Hematopoietic multipotent progenitor cell treated with erythropoietin and hydrocortisone succinate and interleukin-3 and kit ligand, for 6 days (in vitro differentiated cells): Measurements from ENCODE around the gene CERS2.
A peak's percentile ranks its signal among the peaks of the same experiment; 100 is the strongest.

ENCODE experiments used
- DNase-seq: peaks from one replicate; pipeline ENCODE4 v3.0.0-alpha.2; 2015

CERS2 gene

DNA sequence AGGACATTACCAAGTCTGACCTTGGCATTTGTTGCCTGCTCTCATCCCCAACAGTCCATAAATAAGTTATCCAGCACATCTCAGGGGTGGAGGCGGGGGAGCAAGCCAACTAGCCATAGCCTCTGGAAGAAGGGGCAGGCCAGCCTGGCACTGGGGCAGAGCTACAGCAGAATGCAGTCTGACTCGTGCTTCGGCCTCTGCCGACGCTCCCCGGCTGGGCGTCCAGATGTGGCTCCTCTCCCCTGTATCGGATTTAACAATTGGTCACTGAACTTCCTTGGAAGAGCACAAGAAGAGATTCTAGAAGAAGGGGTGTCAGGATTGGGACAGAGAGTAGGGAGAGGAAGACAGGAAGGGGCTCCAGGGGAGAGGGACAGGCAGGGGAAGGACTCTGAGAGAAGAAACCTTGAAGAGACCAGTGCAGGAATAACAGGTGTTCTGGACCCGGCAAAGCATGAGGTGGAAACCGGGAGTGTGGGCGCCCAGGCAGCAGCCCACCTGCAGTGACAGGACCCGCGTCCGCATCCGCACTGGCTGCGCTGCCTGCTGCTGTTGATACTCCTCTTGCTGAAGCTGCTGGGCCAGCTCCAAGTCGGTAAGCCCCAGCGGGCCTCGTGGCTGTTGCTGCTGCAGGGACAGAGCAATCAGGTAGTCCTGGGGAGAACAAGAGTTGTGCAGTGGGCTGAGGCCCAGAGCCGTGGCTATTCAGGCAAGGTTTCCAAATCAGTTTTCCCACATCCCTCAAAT, 22.7 kb upstream of the CERS2 start:
- DNase-seq, result no peak

DNA sequence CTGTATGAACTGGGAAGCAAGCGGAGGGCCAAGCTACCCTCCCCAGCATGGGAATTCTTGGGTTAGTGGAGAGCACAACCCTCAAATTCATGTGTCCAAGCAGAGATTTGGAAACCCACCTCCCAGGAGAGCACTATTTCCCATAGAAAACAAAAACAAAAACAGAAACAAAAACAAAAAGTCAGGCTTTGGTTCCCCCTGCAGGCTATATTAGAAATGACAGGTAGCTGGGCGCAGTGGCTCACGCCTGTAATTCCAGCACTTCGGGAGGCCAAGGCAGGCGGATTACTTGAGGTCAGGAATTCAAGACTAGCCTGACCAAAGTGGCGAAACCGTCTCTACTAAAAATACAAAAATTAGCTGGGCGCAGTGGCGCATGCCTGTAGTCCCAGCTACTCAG, 21.3 kb upstream of the CERS2 start:
- DNase-seq, result peak; percentile 54

DNA sequence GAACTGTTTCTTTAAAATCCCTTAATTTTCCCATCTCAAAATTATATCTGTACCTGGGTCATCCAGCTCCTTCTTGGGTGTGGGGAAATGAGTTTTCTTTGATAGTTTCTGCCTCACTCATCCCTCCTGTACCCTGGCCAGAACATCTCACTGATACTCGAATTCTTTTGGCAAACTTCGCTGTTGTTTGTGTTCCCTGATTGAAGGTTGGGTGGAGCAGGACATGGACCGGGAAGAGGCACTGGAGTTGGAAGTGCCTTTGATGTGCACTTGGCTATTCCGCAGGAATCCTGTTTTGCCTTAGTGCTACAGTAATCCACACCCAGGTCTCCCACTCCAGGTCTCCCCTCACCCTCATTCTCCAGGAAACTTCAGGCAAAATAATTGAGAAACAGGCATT, 20.8 kb upstream of the CERS2 start:
- no peak for DNase-seq

DNA sequence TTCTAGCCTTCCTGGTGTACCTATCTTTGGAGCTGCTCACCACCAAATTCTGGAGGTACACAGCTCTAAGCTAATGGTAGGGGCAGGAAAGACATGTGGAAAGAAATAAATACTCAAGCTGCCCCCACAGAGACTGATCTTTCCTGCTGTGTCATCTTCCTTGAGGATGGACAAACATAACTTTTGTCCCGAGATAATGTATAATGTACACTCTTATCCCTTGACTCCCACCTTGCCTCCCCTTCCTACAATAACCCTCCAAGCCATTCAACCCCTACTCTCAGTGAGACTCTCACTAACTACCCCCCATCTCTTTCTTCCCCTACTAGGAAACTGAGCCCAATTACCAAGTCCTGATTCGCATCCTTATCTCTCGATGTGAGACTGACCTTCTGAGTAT, 19.6 kb upstream of the CERS2 start:
- DNase-seq, result no peak

DNA sequence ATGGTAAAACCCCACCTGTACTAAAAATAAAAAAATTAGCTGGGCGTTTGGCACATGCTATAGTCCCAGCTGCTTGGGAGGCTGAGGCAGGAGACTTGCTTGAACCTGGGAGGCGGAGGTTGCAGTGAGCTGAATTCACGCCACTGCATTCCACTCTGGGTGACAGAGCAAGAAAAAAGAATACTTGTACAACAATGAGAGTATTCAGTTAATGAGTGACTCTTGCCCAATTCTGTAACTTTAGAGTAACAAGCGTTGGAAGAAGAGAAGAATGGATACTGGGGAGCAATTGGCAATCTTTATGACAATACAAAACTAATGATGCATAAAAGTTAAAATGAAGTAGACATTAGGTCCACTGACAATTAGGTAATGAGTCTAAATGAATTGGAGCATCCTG, 18.0 kb upstream of the CERS2 start:
- DNase-seq, result no peak

DNA sequence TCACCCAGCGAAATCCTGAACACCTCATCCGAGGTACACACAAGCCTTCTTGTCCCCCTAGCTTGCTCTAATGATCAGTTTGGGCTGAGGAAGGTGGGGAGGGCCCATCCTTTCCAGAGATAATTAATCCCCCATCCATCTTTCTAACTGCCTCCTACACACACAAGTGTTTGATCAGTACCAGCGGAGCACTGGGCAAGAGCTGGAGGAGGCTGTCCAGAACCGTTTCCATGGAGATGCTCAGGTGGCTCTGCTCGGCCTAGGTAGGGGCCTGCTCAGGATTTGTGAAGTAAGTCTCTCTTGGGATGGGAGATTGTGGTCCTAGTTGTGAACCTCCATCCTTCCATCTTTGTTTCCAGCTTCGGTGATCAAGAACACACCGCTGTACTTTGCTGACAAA, 13.3 kb upstream of the CERS2 start:
- DNase-seq, result no peak

DNA sequence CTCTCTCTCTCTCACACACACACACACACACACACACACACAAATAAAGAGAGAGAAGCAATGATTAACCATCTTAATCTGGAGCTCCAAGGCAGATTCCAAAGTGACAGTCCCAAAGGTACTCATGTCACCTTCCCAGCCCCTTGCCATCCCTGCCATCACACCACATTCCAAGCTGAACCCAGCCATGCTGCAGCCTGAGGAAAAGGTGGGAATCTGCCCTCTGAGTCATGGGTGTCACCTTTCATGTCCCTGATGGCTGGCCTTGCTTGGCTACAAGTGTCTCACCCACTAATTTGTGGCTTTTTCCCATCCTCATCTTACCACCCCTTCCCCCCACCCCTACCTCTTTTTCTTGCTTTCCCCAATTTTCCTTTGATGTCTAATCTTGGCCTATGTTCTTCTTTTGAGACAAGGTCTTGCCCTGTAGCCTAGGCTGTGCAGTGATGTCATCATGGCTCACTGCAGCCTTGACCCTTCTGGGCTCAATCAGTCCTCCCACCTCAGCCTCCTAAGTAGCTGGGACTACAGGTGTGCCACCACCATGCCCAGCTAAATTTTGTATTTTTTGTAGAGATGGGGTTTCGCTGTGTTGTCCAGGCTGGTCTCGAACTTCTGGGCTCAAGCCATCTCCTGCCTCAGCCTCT, 10.7 kb upstream of the CERS2 start:
- no peak for DNase-seq

DNA sequence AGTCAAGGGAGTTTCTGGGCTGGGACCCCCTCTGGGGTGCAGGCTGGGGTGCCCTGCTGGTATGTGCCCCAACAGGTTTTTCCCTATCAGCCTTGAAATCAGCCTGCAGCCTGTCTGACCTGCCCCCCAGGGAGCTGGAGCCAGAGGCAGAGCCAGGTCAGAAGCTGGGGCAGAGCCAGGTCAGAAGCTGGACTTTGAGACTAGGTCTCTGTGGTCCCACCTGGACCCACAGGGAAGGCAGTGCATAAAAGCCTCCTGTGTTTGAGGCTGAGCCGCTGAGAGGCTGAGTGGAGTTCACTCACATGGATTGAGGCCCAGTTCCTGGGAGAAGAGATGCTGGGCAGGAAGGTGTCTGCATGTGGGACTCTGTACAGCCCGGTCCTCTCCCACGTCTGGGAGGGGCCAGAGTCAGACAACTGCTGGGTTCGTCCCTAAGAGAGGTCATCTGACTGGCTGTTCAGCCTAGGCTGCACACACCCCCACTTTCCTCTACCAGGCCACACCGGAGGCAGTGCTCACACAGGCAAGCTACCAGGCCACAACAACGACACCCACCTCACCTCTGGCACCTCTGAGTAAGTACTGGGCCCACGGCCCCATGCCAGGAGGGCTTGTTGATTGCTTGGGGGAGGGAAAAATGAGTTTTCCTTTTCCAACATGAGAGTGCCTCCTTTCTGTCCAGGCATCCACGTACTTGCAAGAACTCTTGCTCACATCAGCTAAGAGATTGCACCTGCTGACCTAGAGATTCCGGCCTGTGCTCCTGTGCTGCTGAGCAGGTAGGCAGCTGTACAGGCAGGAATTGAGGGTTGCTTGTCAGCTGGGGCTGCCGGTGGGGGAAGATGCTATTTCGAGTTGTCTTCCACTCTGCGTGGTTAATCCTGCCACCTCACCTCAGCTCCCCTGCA, 7.4 kb upstream of the CERS2 start, which contains the start of gene ANXA9:
TSS of gene ANXA9 (plus strand) at position 488 of the 908 bp plus-strand sequence. CDS start 814 bp downstream, outside the sequence.
- DNase-seq, result peak; percentile 70

DNA sequence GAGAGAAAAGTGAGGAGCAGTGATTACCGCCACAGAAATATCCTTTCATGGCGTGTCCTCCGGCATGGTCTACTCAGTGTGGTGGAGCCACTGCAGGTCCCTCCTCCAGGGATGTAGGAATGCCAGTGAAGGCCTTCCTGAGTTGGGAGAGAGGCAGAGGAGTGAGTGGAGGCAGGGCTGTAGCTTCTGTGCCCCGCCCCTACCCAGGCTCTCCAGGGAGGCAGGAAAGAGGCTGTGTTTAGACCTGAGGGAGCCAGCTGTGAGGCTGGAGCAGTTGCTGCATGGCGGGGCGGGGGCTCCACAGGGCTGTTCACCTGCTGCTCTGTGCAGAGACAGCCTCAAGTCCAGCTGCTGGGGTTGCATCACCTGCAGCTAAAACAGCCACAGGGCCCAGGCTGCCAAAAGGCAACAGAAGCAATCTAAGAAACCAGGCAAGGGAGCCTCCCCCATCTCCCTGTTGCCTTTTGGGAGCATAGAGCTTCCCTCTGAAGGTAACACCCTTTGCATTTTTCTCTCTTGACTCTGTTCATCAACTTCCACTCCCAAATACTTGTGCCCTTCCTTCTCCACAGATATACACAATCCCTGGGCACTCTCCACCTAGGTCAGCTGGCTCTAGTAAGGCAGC, 6.7 kb upstream of the CERS2 start:
- DNase-seq, result no peak

DNA sequence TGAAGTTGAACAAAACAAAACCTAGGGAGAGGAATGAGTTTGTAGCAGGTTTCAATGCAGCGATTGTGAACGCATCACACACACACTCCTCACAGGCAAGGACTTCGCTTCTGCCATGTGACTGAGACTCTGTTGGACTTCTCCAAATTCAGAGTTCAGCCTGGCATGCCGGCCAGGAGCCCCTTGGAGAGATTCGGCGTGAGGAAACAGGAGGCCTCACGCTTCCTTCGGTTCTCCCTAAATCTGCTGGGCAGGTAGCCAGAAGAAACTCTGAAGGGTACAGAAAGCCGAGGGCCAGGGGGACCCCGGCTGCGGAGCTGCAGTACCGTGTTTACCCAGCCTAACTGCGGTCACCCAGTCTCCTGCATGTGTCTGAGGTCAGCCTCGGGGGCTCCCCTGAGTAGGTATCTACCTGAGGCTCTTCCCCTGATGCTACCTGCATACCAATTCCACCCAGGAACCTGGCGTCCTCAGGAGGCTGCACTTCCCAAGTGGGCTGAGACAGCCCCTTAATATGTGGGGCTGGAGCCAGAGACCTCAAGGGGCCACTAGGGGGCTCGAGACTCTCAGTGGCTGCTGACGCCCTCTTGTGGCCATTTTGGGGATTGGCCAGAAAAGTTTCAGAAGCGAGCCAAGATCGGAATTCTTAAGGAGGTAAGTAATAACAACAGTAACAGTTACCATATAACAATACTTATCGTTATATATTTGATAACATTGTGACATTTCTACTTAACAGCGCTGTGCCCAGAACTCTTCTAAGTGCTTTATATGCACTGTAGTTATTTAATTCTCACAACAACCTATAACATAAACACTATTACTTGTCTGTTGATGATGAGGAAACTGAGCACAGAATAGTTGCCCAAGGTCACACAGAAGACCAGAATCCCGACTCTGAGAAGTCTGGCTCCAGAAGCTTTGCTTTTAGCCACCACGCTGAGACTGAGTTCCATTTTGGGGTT, 4.7 kb upstream of the CERS2 start:
- peak; percentile 97 for DNase-seq

DNA sequence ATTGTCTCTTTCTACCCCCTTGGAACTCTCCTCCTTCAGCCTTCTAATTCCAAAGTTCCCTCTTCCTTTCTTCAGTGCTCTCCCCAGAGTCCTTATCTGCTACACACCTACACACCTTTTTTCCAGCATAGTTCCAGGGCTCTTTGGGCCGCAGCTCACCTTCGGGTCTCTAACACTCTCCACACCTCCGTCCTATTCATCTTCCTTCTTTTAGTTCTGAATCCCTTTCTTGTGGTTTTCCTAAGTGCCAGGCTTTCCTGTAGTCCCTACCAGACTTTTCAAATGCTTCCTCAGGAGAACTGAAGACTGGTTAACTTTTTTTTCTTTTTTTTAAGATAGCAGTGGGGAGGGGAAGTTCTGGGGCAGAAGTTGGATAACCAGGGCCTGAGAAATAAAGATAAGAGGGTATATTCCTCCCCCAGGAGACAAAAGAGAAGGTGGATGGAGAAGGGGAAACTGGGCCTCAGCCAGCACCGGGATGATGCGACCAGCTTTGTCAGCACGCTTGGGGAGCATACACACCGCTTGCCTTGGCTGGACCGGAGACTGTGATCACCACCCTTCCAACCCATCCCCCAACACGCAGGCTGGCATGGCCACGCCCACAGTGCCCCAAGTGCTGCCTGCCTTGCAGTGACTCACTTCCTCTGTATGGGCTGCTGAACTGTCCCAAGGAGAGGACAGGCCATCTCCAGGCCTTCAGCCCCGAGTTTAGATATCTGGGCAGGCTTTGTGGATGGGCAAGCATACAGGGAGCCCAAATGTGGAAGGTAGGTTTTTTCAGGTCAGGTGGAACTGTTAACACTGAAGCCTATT, 2.5 kb upstream of the CERS2 start:
- DNase-seq, result peak; percentile 99

DNA sequence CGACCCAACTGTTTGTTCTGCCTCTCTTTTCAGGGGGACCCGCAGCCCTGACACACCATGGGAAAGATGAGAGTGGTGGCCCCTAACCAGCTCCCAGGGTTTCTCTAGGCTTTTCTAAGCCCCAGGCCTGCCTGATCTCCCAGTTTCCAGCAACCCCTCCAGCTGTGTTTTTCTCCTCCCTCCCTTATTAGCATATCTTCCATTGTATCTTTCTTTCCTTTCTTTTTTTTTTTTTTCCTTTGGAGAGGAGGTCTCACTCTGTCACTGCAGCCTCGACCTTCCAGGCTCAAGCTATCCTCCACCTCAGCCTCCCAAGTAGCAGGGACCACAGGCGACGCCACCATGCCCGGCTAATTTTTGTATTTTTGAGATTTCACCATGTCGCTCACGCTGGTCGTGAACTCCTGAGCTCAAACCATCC, 1.8 kb upstream of the CERS2 start:
- peak; percentile 52 for DNase-seq

DNA sequence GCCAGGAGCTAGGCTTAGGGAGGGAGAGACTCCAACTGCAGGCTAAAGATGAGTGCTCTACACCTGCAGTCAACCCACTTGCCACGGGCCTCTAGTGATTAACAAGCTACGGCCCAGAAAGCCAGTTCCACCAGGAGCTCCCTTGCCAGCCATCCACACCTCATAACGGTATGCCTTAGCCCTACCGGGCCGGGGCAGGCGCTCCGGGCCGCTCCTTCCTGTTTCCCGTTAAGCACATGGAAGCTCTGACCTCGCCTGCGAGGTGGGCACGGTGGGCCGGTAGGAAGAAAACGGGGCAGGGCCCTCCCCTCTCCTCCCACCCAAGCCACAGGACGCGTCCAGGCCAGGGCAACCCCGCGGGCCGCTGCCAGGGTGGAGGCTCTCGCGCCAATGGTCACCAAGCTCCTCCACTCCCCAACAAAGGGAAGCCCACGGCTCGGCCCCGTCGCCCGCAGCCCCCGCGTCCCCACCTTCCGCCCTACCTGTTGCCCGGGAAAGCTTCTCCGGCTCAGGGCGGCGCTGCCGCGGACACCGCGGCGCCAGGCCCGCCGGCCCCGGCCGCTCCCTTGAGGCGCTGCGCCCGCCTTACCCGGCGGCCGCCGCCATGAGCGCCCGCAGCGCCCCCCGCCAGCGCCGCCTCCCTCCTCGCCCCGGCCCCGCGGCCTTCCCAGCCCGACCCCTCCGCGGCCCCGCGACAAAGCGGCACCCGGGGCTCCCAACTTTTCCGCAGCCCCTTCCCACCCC, 627 bp downstream of the CERS2 start:
- DNase-seq, result peak; percentile 54

DNA sequence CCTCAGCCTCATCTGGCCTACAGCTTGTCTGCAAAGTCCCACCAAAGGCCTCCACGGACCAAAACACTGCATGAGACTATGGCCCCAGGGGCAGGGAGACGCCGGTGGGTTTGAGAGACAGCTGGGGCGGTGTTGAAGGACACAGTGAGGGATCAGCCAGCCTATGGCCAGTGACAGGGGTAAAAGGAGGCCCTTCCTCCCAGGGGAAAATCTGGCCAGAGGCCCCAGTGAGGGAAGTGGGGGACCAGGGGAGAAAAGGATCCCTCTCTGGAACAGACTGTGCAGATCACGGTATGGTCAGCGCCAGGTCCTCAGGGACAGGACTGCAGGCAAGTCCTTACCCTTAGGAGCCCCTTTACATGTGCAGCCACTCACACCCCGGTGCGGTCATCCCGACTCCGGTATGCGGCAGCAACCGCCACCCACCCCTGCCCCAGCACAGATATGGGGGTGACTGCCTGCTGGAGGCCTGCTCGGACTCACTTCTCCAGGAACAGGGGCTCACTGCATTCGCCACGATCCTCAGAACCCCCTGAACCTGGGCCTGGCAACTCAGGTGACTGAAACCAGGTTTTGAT, 1.3 kb downstream of the CERS2 start:
- peak; percentile 47 for DNase-seq

DNA sequence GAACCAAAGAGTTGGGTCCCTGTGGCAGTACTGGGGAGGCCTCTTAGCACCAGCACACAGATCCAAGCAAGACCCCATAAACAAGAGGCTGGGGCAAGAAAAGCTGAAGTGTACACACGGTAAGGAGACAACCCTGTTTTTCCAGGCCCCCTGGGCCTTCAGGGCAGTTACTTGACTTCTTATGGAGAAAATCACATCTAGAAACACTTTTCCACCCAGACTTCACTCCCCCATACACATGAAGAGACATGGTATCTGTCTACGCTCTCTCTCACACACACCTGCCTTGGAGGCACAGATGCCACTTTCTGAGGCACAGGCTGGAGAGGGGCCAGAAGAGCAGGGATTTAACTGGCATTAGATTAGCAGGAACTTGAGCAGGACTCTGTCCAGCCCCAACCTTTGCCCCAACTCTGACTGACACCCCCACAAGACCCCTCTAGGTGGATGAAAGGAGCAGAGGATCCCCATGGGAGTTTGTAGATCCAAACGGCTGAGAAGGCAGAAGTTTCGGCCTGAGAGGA, 2.2 kb downstream of the CERS2 start:
- no peak for DNase-seq

DNA sequence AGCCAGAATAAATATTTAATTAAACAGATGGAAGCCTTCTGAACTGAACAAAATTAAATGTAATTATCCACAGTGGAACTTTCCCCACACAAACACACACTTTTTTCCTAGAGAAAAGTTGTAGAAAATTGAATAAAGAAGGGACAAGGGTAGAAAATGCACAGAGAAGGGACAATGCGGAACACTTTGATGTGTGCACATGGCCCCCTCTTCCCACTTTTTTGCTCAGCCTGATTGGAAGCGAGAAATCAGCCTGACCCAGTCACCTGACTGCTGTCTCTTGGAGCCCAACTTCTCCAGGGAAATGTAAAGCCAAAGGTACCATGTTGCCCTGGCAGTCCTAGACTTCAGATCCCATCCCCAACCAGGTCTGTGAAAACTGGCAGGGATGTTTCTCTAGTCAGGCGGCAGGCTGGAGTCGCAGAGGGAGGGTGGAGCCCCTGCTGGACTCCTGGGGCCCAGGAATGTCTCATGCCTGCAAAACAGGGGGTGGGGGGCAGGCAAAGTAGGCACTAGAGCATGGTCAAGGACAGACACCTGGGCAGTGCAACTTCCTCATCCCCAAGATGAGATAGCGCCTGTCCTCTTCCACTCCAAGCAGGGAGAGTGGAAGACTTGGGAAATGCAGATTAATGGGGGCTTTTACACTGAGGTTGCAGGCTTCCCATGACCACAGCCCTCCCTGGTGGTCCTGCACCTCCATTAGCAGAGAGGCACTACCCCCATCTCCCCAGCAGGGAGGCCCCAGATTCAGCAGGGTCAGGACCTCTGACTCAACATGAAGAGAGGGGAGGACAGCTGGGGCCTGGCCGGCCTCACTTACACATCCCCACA, 2.8 kb downstream of the CERS2 start:
- DNase-seq, result peak; percentile 47

DNA sequence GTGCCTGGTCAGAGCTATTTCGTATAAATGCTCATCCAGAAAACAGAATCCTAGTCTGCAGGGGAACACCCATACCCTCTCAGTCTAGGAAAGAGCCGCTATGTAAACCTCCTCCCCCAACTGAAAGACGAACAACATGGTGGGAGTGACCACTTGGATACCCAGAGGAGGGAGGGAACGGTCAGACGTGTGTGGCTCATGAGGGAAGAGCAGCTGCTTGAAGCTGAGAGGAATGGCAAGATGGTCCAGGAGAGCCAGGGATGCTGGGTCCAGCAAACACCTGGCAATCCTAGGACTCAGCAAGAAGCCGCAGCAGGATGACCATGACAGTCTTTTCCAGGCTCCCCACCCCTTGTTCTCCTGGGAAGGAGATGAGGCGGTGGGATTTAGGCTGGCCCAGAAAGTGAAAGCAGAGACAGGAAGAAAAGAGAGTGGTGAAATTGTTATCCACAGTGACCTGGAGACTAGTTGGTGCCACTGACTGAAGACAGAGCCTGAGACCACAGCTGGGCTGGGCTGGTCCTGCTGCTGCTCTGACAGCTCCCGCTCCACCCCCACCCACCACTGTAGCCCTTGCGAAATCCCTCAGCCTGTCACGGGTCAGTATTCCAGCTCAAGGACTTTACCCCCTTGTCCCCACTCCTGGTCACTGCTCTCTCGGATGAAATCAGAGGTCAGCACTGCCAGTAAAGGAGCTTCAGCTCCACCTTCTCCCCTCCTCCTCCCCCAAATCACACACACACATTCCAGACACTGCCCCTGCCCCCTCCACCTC, 3.6 kb downstream of the CERS2 start:
- no peak for DNase-seq

DNA sequence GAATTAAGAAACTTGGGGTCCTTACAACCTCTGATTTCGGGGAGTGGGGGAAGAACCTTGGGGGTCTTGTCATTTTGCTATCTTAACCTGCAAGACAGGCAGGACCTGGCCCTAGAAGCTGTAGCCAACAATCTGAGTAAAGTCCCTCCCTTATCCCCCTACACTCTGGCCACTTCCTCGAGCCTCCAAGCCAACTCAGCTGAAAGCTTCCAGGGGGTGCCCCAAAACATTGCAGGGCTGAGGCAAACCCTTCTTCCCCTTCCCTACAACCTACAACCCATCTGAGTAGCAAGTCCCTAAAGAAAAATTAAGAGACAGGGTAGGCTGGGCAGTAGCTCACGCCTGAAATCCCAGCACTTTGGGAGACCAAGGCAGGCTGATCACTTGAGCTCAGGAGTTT, 5.0 kb downstream of the CERS2 start:
- no peak for DNase-seq
